Measurements from ENCODE around the gene PIK3CD.

PIK3CD gene

GRCh38 chr1:9651565-9652378 is at the start of gene PIK3CD:
TSS of gene PIK3CD (plus strand) at chr1:9651731. CDS start at chr1:9710456, 58,725 bp downstream.
- peak; percentile 66 for DNase-seq

- no peak for DNase-seq
Measured at GRCh38 chr1:9601942-9602793, 49.4 kb upstream of the PIK3CD start.

- no peak for DNase-seq
Measured at GRCh38 chr1:9602794-9603167, 48.8 kb upstream of the PIK3CD start.

- no peak for DNase-seq
Measured at GRCh38 chr1:9603307-9603706, 48.2 kb upstream of the PIK3CD start.

GRCh38 chr1:9603766-9604753 is 47.5 kb upstream of the PIK3CD start:
- DNase-seq = no peak

GRCh38 chr1:9604836-9605235 is 46.7 kb upstream of the PIK3CD start:
- no peak for DNase-seq

GRCh38 chr1:9605946-9606455 is 45.5 kb upstream of the PIK3CD start:
- no peak for DNase-seq

GRCh38 chr1:9606458-9606857 is 45.1 kb upstream of the PIK3CD start:
- DNase-seq = no peak

- DNase-seq = no peak
Measured at GRCh38 chr1:9606948-9607347, 44.6 kb upstream of the PIK3CD start.

GRCh38 chr1:9607352-9607751 is 44.2 kb upstream of the PIK3CD start:
- DNase-seq = no peak

GRCh38 chr1:9609998-9610397 is 41.5 kb upstream of the PIK3CD start:
- DNase-seq = no peak

- no peak for DNase-seq
Measured at GRCh38 chr1:9610548-9610947, 41.0 kb upstream of the PIK3CD start.

- DNase-seq = no peak
Measured at GRCh38 chr1:9611716-9612115, 39.8 kb upstream of the PIK3CD start.

GRCh38 chr1:9612162-9612845 is 39.2 kb upstream of the PIK3CD start:
- DNase-seq = no peak

GRCh38 chr1:9612871-9613624 is 38.5 kb upstream of the PIK3CD start:
- no peak for DNase-seq

- DNase-seq = no peak
Measured at GRCh38 chr1:9613625-9614299, 37.8 kb upstream of the PIK3CD start.

GRCh38 chr1:9615316-9616063 is 36.0 kb upstream of the PIK3CD start:
- DNase-seq = peak; percentile 69

GRCh38 chr1:9618909-9619679 is 32.4 kb upstream of the PIK3CD start:
- no peak for DNase-seq

- DNase-seq = no peak
Measured at GRCh38 chr1:9621032-9621431, 30.5 kb upstream of the PIK3CD start.
